Measurements from ENCODE around the gene RNF115.

Gene RNF115

GRCh38 chr1:145758575-145758974, 65.3 kb downstream of the RNF115 start:
- no peak overlapping the region for H3K4me3 ChIP-seq (ENCODE audit: low read depth, low read length)
- no peak for TF ChIP-seq CTCF (IDR thresholded peaks at IDR 0.05; ENCODE audit: borderline replicate concordance, insufficient read depth, low read depth, low read length)

- H3K4me3 ChIP-seq (ENCODE audit: low read depth, low read length) = no peak overlapping the region
- TF ChIP-seq CTCF (IDR thresholded peaks at IDR 0.05; ENCODE audit: borderline replicate concordance, insufficient read depth, low read depth, low read length) = no peak
Measured at GRCh38 chr1:145758116-145758515, 65.8 kb downstream of the RNF115 start.

GRCh38 chr1:145757420-145757819, 66.5 kb downstream of the RNF115 start:
- no peak overlapping the region for H3K4me3 ChIP-seq (ENCODE audit: low read depth, low read length)
- TF ChIP-seq CTCF (IDR thresholded peaks at IDR 0.05; ENCODE audit: borderline replicate concordance, insufficient read depth, low read depth, low read length) = no peak

GRCh38 chr1:145751491-145752037, 72.3 kb downstream of the RNF115 start:
- H3K4me3 ChIP-seq (ENCODE audit: low read depth, low read length) = no peak overlapping the region
- TF ChIP-seq CTCF (IDR thresholded peaks at IDR 0.05; ENCODE audit: borderline replicate concordance, insufficient read depth, low read depth, low read length) = no peak

GRCh38 chr1:145750426-145750825, 73.5 kb downstream of the RNF115 start:
- H3K4me3 ChIP-seq (ENCODE audit: low read depth, low read length) = no peak overlapping the region
- no peak for TF ChIP-seq CTCF (IDR thresholded peaks at IDR 0.05; ENCODE audit: borderline replicate concordance, insufficient read depth, low read depth, low read length)

GRCh38 chr1:145747398-145748247, 76.3 kb downstream of the RNF115 start:
- H3K4me3 ChIP-seq (ENCODE audit: low read depth, low read length) = no peak overlapping the region
- no peak for TF ChIP-seq CTCF (IDR thresholded peaks at IDR 0.05; ENCODE audit: borderline replicate concordance, insufficient read depth, low read depth, low read length)

GRCh38 chr1:145740269-145740668, 83.6 kb downstream of the RNF115 start:
- TF ChIP-seq CTCF (IDR thresholded peaks at IDR 0.05; ENCODE audit: borderline replicate concordance, insufficient read depth, low read depth, low read length) = no peak
- H3K4me3 ChIP-seq (ENCODE audit: low read depth, low read length) = no peak overlapping the region
